HepG2 (cell line): ENCODE results near the gene SLC25A23. TPM values are rescaled to one million over a fixed set of nuclear protein-coding genes. Genes with fewer than 3 reads are reported as not detected.

Experiments
- AKAP8 ChIP-seq: sonication (generic); formaldehyde crosslinking; IDR thresholded peaks from 2 replicates; pipeline ENCODE4 v1.5.1; 2020; ENCODE audit warnings: mild to moderate bottlenecking, missing genetic modification reagents
- KMT2A ChIP-seq: sonication (generic); formaldehyde crosslinking; IDR thresholded peaks from 2 replicates; pipeline ENCODE4 v1.4.0; 2020; ENCODE audit warnings: missing genetic modification reagents
- MTF2 ChIP-seq: sonication (generic); formaldehyde crosslinking; IDR thresholded peaks from 2 replicates; pipeline ENCODE4 v1.5.0; 2020; ENCODE audit warnings: missing genetic modification reagents, borderline replicate concordance
- ONECUT2 ChIP-seq: sonication (generic); formaldehyde crosslinking; IDR thresholded peaks from 2 replicates; pipeline ENCODE4 v1.4.0; 2020; ENCODE audit warnings: missing genetic modification reagents
- PAWR ChIP-seq: sonication (generic); formaldehyde crosslinking; IDR thresholded peaks from 2 replicates; pipeline ENCODE4 v1.4.0; 2020; ENCODE audit warnings: missing genetic modification reagents, mild to moderate bottlenecking, borderline replicate concordance
- SPEN ChIP-seq: sonication (generic); formaldehyde crosslinking; IDR thresholded peaks from 2 replicates; pipeline ENCODE4 v1.5.1; 2020; ENCODE audit warnings: low read depth, mild to moderate bottlenecking, missing genetic modification reagents
- ZNF430 ChIP-seq: sonication (generic); formaldehyde crosslinking; IDR thresholded peaks from 2 replicates; pipeline ENCODE4 v1.9.0; 2021; ENCODE audit warnings: mild to moderate bottlenecking, missing genetic modification reagents
- polyA plus RNA-seq, 8 experiments: library from polyadenylated mRNA; depleted of rRNA in 3 of 8; stranded (reverse) in 7 of 8; unstranded in 1 of 8; fragments of >200 nt; fragmentation: Illumina TruSeq in 4 of 8; extraction: Trizol in 4 of 8; gene quantifications; 2 replicates each; pipeline versions ENCODE4 v1.2.1 to v1.2.3, GENCODE V29; 2011 to 2016; ENCODE audit warnings: low read depth in 4 of 8, missing spikeins in 1 of 8, mixed read lengths in 1 of 8; ENCODE audit not compliant: insufficient read depth in 1 of 8
- total RNA-seq, 5 experiments: library from RNA; depleted of rRNA; stranded (reverse); fragments of >200 nt; fragmentation: Illumina TruSeq; extraction: Trizol; gene quantifications; 2 replicates each; pipeline ENCODE4 v1.2.3, GENCODE V29; 2016; ENCODE audit warnings: low read depth in 1 of 5
- TF ChIP-seq, protein P1 (sequence below): sonication (generic); formaldehyde crosslinking; IDR thresholded peaks from 2 replicates; pipeline ENCODE4 v1.8.1; 2023; ENCODE audit warnings: mild to moderate bottlenecking, moderate library complexity, missing genetic modification reagents
- TF ChIP-seq, protein P2 (sequence below): sonication (generic); formaldehyde crosslinking; IDR thresholded peaks from 2 replicates; pipeline ENCODE4 v1.5.0; 2020; ENCODE audit warnings: mild to moderate bottlenecking, missing genetic modification reagents, borderline replicate concordance
- TF ChIP-seq, protein P3 (sequence below): IDR thresholded peaks from 2 replicates; pipeline ENCODE4 v1.6.1; 2012; ENCODE audit warnings: inconsistent platforms
- TF ChIP-seq, protein P4 (sequence below), 2 experiments: sonication (generic) in 1 of 2; formaldehyde crosslinking in 1 of 2; IDR thresholded peaks; 2 replicates each; pipeline versions ENCODE4 v1.6.1 to v1.9.0; 2014 to 2022; ENCODE audit warnings: antibody characterized with exemption in 1 of 2, borderline replicate concordance in 1 of 2, inconsistent platforms in 1 of 2, low read depth in 1 of 2, missing genetic modification reagents in 1 of 2
- TF ChIP-seq, protein P5 (sequence below): sonication (generic); formaldehyde crosslinking; IDR thresholded peaks from 2 replicates; pipeline ENCODE4 v1.4.0; 2020; ENCODE audit warnings: mild to moderate bottlenecking, missing genetic modification reagents

Gene SLC25A23
- total and polyA plus RNA-seq, 2 of the 13 experiments (the other 11 are each of a cell fraction or from before 2014, with no cell fraction given): 12.4 to 15.2 TPM

DNA sequence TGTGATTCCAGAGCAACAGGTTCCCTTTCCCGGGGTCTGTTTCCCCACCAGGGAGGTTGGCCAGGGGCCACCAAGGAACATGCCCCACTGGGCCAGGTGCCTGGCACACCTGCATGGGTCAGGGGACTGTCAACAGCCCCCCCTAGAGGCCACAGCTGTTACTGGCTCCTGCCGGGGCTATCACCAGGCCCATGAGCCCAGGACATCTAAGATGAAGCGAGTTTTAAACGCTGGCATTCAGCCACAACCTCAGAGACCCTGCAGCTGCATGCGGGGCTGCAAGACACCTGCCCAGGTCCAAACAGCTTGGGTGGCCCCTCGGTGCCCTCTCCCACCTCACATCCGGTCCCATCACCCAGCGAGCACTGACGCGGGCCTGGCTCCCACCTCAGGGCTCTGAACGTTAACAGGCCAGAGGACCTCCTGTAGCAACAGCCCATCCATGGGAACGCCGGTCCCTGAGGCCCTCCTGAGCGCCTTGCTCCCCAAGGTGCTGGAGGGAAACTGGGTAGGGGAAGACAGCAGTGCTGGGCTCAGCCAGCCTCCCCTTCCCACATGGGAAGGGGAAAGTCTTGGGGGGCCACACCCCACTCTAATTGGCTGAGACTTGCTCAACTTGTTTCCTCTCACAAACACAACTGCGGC lies 47.0 kb downstream of the SLC25A23 start (continued):
- TF ChIP-seq, protein P1, sequence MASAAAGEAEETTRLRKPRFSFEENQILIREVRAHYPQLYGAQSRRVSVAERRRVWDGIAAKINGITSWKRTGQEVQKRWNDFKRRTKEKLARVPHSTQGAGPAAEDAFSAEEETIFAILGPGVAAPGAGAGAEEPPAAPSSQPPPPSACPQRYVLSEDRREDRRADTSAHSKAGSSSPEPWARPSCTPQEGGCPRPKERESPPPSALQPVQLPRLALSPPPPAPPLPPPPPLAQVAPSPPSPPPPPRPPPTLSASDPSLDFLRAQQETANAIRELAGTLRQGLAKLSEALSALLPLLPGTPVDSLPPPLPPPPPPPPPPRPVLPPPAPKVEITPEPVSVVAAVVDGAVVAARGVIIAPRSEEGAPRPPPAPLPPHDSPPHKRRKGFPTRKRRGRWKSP: no peak
- TF ChIP-seq AKAP8 (CRISPR knock-in tag) (peak; percentile 27; the same call in 1 of the 2 replicates), PAWR (CRISPR knock-in tag) (no peak), MTF2 (CRISPR knock-in tag) (no peak), ZNF430 (CRISPR knock-in tag) (no peak), KMT2A (0 out of 2 replicates have a peak, but pooled peaks have one; percentile 43), SPEN (CRISPR knock-in tag) (no peak), ONECUT2 (no peak)
- TF ChIP-seq, protein P2, sequence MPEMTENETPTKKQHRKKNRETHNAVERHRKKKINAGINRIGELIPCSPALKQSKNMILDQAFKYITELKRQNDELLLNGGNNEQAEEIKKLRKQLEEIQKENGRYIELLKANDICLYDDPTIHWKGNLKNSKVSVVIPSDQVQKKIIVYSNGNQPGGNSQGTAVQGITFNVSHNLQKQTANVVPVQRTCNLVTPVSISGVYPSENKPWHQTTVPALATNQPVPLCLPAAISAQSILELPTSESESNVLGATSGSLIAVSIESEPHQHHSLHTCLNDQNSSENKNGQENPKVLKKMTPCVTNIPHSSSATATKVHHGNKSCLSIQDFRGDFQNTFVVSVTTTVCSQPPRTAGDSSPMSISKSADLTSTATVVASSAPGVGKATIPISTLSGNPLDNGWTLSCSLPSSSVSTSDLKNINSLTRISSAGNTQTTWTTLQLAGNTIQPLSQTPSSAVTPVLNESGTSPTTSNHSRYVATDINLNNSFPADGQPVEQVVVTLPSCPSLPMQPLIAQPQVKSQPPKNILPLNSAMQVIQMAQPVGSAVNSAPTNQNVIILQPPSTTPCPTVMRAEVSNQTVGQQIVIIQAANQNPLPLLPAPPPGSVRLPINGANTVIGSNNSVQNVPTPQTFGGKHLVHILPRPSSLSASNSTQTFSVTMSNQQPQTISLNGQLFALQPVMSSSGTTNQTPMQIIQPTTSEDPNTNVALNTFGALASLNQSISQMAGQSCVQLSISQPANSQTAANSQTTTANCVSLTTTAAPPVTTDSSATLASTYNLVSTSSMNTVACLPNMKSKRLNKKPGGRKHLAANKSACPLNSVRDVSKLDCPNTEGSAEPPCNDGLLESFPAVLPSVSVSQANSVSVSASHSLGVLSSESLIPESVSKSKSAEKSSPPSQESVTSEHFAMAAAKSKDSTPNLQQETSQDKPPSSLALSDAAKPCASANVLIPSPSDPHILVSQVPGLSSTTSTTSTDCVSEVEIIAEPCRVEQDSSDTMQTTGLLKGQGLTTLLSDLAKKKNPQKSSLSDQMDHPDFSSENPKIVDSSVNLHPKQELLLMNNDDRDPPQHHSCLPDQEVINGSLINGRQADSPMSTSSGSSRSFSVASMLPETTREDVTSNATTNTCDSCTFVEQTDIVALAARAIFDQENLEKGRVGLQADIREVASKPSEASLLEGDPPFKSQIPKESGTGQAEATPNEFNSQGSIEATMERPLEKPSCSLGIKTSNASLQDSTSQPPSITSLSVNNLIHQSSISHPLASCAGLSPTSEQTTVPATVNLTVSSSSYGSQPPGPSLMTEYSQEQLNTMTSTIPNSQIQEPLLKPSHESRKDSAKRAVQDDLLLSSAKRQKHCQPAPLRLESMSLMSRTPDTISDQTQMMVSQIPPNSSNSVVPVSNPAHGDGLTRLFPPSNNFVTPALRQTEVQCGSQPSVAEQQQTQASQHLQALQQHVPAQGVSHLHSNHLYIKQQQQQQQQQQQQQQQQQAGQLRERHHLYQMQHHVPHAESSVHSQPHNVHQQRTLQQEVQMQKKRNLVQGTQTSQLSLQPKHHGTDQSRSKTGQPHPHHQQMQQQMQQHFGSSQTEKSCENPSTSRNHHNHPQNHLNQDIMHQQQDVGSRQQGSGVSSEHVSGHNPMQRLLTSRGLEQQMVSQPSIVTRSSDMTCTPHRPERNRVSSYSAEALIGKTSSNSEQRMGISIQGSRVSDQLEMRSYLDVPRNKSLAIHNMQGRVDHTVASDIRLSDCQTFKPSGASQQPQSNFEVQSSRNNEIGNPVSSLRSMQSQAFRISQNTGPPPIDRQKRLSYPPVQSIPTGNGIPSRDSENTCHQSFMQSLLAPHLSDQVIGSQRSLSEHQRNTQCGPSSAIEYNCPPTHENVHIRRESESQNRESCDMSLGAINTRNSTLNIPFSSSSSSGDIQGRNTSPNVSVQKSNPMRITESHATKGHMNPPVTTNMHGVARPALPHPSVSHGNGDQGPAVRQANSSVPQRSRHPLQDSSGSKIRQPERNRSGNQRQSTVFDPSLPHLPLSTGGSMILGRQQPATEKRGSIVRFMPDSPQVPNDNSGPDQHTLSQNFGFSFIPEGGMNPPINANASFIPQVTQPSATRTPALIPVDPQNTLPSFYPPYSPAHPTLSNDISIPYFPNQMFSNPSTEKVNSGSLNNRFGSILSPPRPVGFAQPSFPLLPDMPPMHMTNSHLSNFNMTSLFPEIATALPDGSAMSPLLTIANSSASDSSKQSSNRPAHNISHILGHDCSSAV (CRISPR knock-in tag): no peak
- TF ChIP-seq, protein P3, sequence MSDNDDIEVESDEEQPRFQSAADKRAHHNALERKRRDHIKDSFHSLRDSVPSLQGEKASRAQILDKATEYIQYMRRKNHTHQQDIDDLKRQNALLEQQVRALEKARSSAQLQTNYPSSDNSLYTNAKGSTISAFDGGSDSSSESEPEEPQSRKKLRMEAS: no peak
- TF ChIP-seq, protein P4, sequence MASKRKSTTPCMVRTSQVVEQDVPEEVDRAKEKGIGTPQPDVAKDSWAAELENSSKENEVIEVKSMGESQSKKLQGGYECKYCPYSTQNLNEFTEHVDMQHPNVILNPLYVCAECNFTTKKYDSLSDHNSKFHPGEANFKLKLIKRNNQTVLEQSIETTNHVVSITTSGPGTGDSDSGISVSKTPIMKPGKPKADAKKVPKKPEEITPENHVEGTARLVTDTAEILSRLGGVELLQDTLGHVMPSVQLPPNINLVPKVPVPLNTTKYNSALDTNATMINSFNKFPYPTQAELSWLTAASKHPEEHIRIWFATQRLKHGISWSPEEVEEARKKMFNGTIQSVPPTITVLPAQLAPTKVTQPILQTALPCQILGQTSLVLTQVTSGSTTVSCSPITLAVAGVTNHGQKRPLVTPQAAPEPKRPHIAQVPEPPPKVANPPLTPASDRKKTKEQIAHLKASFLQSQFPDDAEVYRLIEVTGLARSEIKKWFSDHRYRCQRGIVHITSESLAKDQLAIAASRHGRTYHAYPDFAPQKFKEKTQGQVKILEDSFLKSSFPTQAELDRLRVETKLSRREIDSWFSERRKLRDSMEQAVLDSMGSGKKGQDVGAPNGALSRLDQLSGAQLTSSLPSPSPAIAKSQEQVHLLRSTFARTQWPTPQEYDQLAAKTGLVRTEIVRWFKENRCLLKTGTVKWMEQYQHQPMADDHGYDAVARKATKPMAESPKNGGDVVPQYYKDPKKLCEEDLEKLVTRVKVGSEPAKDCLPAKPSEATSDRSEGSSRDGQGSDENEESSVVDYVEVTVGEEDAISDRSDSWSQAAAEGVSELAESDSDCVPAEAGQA (IDR thresholded peaks at IDR 0.05; ENCODE audit: low read depth): no peak
- TF ChIP-seq, protein P4 (CRISPR knock-in tag; IDR thresholded peaks at IDR 0.05; ENCODE audit: borderline replicate concordance): no peak
- TF ChIP-seq, protein P5, sequence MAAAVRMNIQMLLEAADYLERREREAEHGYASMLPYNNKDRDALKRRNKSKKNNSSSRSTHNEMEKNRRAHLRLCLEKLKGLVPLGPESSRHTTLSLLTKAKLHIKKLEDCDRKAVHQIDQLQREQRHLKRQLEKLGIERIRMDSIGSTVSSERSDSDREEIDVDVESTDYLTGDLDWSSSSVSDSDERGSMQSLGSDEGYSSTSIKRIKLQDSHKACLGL (CRISPR knock-in tag): no peak
